Keratinocyte (primary cell): Measurements from ENCODE around the gene HERC3. TPM values are rescaled to one million over a fixed set of nuclear protein-coding genes. Genes with fewer than 3 reads are reported as not detected.

Experiments
- DNase-seq: peaks from one replicate; pipeline ENCODE4 v3.0.0-alpha.2; 2011; ENCODE audit warnings: low read depth, missing footprints, low spot score
- FAIRE-seq: peaks from 2 replicates; lab custom pipeline; 2011; peaks lifted over from hg19 to GRCh38; lab: Jason Lieb, UNC
- H2AFZ ChIP-seq: 2 replicates; pipeline ENCODE4 v1.6.0; 2012; ENCODE audit warnings: low read length, control low read depth, inconsistent platforms; ENCODE audit not compliant: control insufficient read depth
- H3K27ac ChIP-seq: 2 replicates; pipeline ENCODE4 v1.5.1; 2011; ENCODE audit warnings: low read length; ENCODE audit not compliant: control insufficient read depth, insufficient read depth
- H3K27me3 ChIP-seq: 3 replicates; pipeline ENCODE4 v1.6.0; 2011; ENCODE audit warnings: low read length; ENCODE audit not compliant: control insufficient read depth, insufficient read depth; ENCODE audit errors: extremely low read depth
- H3K36me3 ChIP-seq, 2 experiments: 2 replicates in 1 of 2; 3 replicates in 1 of 2; pipeline ENCODE4 v1.5.1; 2011; ENCODE audit warnings: low read length in 2 of 2, mild to moderate bottlenecking in 1 of 2; ENCODE audit not compliant: control insufficient read depth in 2 of 2, insufficient read depth in 2 of 2; ENCODE audit errors: extremely low read depth in 1 of 2
- H3K4me1 ChIP-seq: 3 replicates; pipeline ENCODE4 v1.5.1; 2011; ENCODE audit warnings: low read length; ENCODE audit not compliant: control insufficient read depth, insufficient read depth; ENCODE audit errors: extremely low read depth
- H3K4me2 ChIP-seq: 3 replicates; pipeline ENCODE4 v1.6.0; 2011; ENCODE audit warnings: low read depth, low read length; ENCODE audit not compliant: control insufficient read depth, insufficient read depth; ENCODE audit errors: extremely low read depth
- H3K4me3 ChIP-seq, 3 experiments: fragments of 200-600 bp in 1 of 3; sonication (generic) in 1 of 3; 2 replicates in 2 of 3; 3 replicates in 1 of 3; pipeline ENCODE4 v1.5.1; 2011 to 2016; ENCODE audit warnings: low read length in 3 of 3, mild to moderate bottlenecking in 3 of 3, control low read depth in 2 of 3, inconsistent platforms in 1 of 3, low read depth in 1 of 3, mixed read lengths in 1 of 3, mixed run types in 1 of 3, moderate library complexity in 1 of 3; ENCODE audit not compliant: control insufficient read depth in 2 of 3, insufficient read depth in 2 of 3; ENCODE audit errors: extremely low read depth in 1 of 3
- H3K79me2 ChIP-seq: 2 replicates; pipeline ENCODE4 v1.6.0; 2012; ENCODE audit warnings: low read length; ENCODE audit not compliant: control insufficient read depth, insufficient read depth
- H3K9ac ChIP-seq: 3 replicates; pipeline ENCODE4 v1.6.0; 2011; ENCODE audit warnings: low read length; ENCODE audit not compliant: control insufficient read depth, insufficient read depth; ENCODE audit errors: extremely low read depth
- H3K9me1 ChIP-seq: 3 replicates; pipeline ENCODE4 v1.6.0; 2011; ENCODE audit warnings: low read length; ENCODE audit not compliant: control insufficient read depth, insufficient read depth; ENCODE audit errors: extremely low read depth
- H3K9me3 ChIP-seq: 2 replicates; pipeline ENCODE4 v1.5.1; 2012; ENCODE audit warnings: low read depth, low read length; ENCODE audit not compliant: control insufficient read depth
- H4K20me1 ChIP-seq: 3 replicates; pipeline ENCODE4 v1.6.0; 2011; ENCODE audit warnings: low read length; ENCODE audit not compliant: control insufficient read depth, insufficient read depth; ENCODE audit errors: extremely low read depth
- CTCF ChIP-seq, 3 experiments: IDR thresholded peaks in 1 of 3; conservative IDR thresholded peaks in 1 of 3; optimal IDR thresholded peaks in 1 of 3; 2 replicates in 2 of 3; 3 replicates in 1 of 3; pipeline versions ENCODE3 to v1.5.1; 2011; ENCODE audit warnings: low read length in 3 of 3, mild to moderate bottlenecking in 3 of 3, moderate library complexity in 2 of 3, control low read depth in 1 of 3, inconsistent platforms in 1 of 3; ENCODE audit not compliant: insufficient read depth in 2 of 3; ENCODE audit errors: extremely low read depth in 1 of 3
- EZH2 ChIP-seq: IDR thresholded peaks from one replicate; pipeline ENCODE4 v1.6.1; 2012; ENCODE audit warnings: inconsistent platforms, mild to moderate bottlenecking, low read length, moderate library complexity
- dilution Hi-C: fragments of 300-500 bp; cut with MboI; formaldehyde crosslinking; loops from one replicate; pipeline ENCODE4 v1.7.0; 2020; ENCODE audit warnings: low sequenced_read_pairs; ENCODE audit not compliant: extremely low pct_ligation_motif_present
- polyA plus RNA-seq, 5 experiments: library from polyadenylated mRNA; depleted of rRNA in 3 of 5; stranded (reverse) in 3 of 5; stranded (forward) in 1 of 5; unstranded in 1 of 5; fragments of >200 nt; gene quantifications; 1 replicate in 1 of 5; 2 replicates in 3 of 5; 3 replicates in 1 of 5; pipeline versions ENCODE4 v1.2.1 to v1.2.3, GENCODE V29; 2011 to 2012; ENCODE audit warnings: missing spikeins in 2 of 5, low read depth in 1 of 5, low replicate concordance in 1 of 5

Gene HERC3
- polyA plus RNA-seq, 1 donor (not counting 4 experiments of a cell fraction or from before 2014, with no cell fraction given) = 26.3 TPM

GRCh38 chr4:88623097-88623496 lies 30.8 kb downstream of the HERC3 start:
- FAIRE-seq (peak; percentile 91), DNase-seq (peak; percentile 88)
- no peaks in the 10 kb centered on the region for H3K9me3 ChIP-seq
- peak overlapping the region; percentile 63 for H3K4me2 ChIP-seq
- no peaks in the 10 kb centered on the region for H3K27me3 ChIP-seq
- H3K4me1 ChIP-seq = peaks cover 26% of the 10 kb centered on the region
- peak overlapping the region; percentile 56 for H3K9ac ChIP-seq
- no peak overlapping the region for H3K4me3 ChIP-seq
- TF ChIP-seq EZH2 = no peak
- no peak for TF ChIP-seq CTCF (optimal IDR thresholded peaks at IDR 0.05 in 1 of 3, IDR thresholded peaks at IDR 0.05 in 1 of 3, conservative IDR thresholded peaks at IDR 0.05 in 1 of 3; ENCODE audit: extremely low read depth in 1 of 3, insufficient read depth in 2 of 3, low read length in 3 of 3)
- no peaks in the 10 kb centered on the region for H3K9me1 ChIP-seq
- H4K20me1 ChIP-seq = no peaks in the 10 kb centered on the region
- H3K27ac ChIP-seq = peak overlapping the region; percentile 89
- dilution Hi-C loops = no loop called here
- peaks cover 0 to 3% of the 10 kb centered on the region in 2 experiments for H3K36me3 ChIP-seq
- peaks cover 30% of the 10 kb centered on the region for H3K79me2 ChIP-seq
- no peak overlapping the region for H2AFZ ChIP-seq

GRCh38 chr4:88628746-88629145 lies 36.5 kb downstream of the HERC3 start:
- no peak for FAIRE-seq
- dilution Hi-C loops = no loop called here
- peak overlapping the region; percentile 51 for H3K9ac ChIP-seq

More at GRCh38 chr4:88628746-88629145, 36.5 kb downstream of the HERC3 start:
- H4K20me1 ChIP-seq = no peaks in the 10 kb centered on the region
- no peak overlapping the region for H2AFZ ChIP-seq
- H3K27ac ChIP-seq = peak overlapping the region; percentile 89
- peaks cover 31% of the 10 kb centered on the region for H3K4me1 ChIP-seq
- no peaks in the 10 kb centered on the region for H3K36me3 ChIP-seq
- peak overlapping the region in 1 of 3 experiments; percentile 5 for H3K4me3 ChIP-seq
- TF ChIP-seq CTCF (optimal IDR thresholded peaks at IDR 0.05 in 1 of 3, IDR thresholded peaks at IDR 0.05 in 1 of 3, conservative IDR thresholded peaks at IDR 0.05 in 1 of 3; ENCODE audit: extremely low read depth in 1 of 3, insufficient read depth in 2 of 3, low read length in 3 of 3) (peak in 1 of 3 experiments; percentile 2), EZH2 (no peak)
- peak overlapping the region; percentile 64 for H3K4me2 ChIP-seq
- H3K9me3 ChIP-seq = no peaks in the 10 kb centered on the region
- no peaks in the 10 kb centered on the region for H3K9me1 ChIP-seq
- no peaks in the 10 kb centered on the region for H3K27me3 ChIP-seq
- H3K79me2 ChIP-seq = peaks cover 22% of the 10 kb centered on the region
- no peak for DNase-seq
